Keratinocyte (primary cell): ENCODE measurements around the gene MAP3K5.

Experiments
- CTCF ChIP-seq, 3 experiments: IDR thresholded peaks in 1 of 3; conservative IDR thresholded peaks in 1 of 3; optimal IDR thresholded peaks in 1 of 3; 2 replicates in 2 of 3; 3 replicates in 1 of 3; pipeline versions ENCODE3 to v1.5.1; 2011; ENCODE audit warnings: low read length in 3 of 3, mild to moderate bottlenecking in 3 of 3, moderate library complexity in 2 of 3, control low read depth in 1 of 3, inconsistent platforms in 1 of 3; ENCODE audit not compliant: insufficient read depth in 2 of 3; ENCODE audit errors: extremely low read depth in 1 of 3
- EZH2 ChIP-seq: IDR thresholded peaks from one replicate; pipeline ENCODE4 v1.6.1; 2012; ENCODE audit warnings: inconsistent platforms, mild to moderate bottlenecking, low read length, moderate library complexity

GRCh38 chr6:136517002-136517401, 275.3 kb downstream of the MAP3K5 start:
- no peak for TF ChIP-seq CTCF (optimal IDR thresholded peaks at IDR 0.05 in 1 of 3, IDR thresholded peaks at IDR 0.05 in 1 of 3, conservative IDR thresholded peaks at IDR 0.05 in 1 of 3; ENCODE audit: extremely low read depth in 1 of 3, insufficient read depth in 2 of 3, low read length in 3 of 3)
- no peak for TF ChIP-seq EZH2
